NCI-H774 (cell line): ENCODE data around the gene L3MBTL4.

Experiments
- DNase-seq: peaks from one replicate; lab custom pipeline; 2025; lab: John Stamatoyannopoulos, UW

L3MBTL4 gene

DNA sequence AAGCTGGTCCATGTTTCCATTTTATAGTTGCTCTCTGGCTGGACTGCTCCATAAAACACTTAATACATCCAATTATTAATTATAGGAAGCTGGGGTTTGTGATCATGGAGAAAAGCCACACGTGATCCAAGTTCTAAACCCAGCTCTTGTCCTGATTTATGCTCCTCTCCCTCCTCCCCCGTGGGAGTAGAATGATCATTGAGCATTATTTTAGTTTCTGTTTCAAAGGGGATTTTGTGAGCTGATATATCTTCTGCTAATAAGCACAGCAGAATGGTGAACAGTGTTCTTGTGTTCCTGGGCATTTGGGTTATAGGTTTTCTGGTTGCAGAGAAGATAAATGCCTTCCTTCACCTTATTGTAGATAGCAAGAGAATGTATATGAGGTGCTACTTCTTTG, 383.7 kb downstream of the L3MBTL4 start:
- DNase-seq = no peak

DNA sequence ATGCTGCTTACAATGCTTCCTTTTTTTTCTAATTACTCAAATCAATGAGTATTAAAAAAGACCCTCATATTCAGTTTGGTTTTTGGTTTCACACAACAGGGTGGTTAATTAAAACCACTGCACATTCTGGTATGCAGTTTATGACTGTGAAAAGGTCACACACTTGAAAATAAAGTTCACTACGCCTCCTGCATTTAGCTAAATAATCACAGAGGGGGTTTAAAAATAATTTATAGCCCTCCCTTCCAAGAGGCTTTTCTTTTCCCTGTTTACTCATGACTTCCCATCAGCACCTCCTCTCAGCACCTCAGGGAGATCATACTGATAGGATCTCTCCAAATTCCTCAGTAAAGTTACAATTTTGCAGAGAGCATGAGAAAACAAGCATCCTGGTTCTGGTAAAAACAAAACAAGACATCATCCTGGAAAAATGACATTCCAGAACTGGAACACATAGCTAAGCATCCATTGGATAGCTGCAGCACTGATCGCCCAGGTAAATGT, 389.9 kb downstream of the L3MBTL4 start:
- DNase-seq = no peak

GRCh38 chr18:6023551-6023950, 391.2 kb downstream of the L3MBTL4 start:
- no peak for DNase-seq

- DNase-seq = no peak
Observed at GRCh38 chr18:6022845-6023244, 391.9 kb downstream of the L3MBTL4 start.

DNA sequence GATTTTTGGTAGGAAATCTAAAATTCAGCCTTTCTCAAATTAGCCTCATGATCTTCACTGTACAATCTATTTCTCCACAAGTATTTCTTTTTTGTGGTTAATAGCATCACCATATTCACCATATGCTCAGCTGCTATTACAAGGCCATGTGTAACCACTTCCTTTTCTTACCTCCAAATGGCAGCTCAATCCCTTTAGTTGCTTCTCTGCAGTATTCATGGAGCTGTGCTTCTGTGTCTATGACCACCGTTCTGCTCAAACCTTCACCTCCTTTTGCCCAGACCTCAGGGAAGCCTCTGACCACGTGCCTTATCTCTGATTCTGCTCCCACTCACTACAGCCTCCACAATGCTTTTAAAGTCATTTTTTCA, 392.7 kb downstream of the L3MBTL4 start:
- no peak for DNase-seq

DNA sequence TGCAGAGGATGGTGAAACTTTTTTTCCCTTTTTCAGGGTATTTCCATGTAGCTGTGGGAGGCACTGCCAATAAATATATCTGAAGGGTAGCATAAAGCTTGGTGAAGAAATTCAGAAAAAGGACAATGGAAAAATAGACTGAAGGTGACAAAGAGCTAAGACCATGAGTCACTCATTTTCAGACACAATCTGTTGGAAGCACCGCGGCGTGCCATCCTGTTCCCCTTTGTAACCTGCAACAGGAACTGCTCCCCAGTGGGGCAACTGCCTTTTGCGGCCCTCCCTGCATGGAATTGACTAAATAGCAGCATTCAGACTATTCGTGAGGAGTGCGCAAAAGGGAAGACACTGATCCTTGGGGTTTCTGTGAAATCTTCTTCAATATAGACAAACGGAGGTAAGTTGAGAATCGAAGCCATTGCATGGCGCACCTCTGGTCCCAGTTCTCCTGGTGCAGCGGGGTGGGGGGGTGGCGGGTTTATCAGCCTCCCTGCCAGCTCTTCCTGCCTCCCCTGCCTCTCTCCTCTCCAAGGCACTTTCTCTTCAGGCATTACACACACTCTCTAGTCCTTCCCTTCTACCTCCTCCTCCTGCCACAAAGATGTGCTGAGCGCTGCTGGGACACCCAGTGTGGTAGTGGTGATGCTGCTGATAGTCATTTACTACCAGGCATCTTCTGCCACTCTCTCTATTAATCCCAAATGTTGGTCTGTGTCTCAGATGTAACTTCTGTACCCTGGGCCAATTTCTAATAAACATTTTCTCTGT, 393.2 kb downstream of the L3MBTL4 start:
- no peak for DNase-seq

DNA sequence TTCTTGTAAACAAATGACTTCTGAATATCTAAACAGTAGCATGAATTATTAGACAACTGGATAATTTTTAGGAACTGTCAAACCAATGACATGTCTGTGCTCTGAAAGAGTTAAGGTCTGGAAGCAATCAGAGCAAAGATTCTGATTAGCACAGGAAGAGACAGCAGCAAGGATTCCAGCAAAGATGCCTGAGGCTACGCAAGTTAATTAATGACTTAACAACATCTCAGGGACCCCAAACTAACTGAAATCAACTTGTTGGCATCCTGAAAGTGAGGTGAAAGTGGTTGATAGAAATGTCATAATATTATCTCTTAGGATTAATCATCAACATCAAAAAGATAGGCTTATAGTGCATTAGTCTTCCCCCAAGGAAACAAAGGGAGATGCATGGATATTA, 396.0 kb downstream of the L3MBTL4 start:
- DNase-seq = no peak

DNA sequence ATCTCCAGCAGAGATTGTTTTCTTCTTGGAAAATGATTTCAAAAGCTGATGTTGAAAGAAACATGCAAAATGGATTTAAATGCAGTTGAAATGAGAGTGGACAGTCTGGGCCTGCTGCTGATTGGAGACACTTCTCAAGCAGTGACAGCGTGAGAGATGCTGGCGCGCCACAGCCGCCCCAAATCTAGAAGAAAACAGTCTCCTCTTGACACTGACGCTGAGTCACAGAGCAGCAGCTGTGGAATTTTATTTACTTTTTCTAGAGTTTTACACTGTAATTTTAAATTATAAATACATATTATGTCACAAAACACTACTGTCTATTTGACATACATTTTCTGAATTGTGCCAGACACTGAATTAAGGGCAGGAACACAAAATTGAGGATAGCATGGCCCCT, 397.5 kb downstream of the L3MBTL4 start:
- DNase-seq = no peak

DNA sequence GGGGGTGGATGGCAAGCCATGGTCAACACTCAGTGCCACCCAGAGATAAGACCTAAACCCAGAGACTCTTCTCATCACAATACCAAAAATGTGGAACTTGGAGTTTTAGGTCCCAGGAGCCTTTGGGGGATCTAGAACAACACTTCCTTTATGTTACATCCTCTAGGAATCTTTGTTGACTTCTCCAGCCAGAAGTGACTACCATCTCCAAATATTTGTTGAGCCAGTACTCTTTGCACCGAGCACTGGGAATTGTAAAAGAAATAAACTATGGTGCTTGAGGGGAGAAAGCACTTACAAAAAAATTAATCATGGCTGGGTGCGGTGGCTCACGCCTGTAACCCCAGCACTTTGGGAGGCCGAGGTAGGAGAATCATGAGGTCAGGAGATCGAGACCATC, 399.3 kb downstream of the L3MBTL4 start:
- DNase-seq = no peak

- DNase-seq = no peak
Observed at GRCh38 chr18:6013171-6013810, 401.4 kb downstream of the L3MBTL4 start.

DNA sequence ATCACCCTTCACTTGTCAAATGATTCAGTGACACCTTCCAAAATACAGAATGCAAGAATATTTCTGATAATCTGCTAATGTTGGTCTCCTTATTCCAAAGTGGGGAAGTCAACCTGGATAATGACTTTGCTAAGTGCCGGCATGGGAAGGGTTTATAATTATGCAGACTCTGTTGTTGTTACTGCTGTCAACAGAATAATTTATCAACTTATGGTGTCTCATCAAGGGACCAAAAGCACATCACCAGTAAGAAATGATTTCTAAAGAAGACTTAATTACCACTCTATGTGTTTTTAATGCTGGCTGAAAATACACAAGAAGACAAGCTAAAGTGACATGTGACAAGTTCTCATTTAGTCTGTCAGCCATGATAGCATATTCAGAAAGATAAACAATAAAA, 403.8 kb downstream of the L3MBTL4 start:
- DNase-seq = no peak

DNA sequence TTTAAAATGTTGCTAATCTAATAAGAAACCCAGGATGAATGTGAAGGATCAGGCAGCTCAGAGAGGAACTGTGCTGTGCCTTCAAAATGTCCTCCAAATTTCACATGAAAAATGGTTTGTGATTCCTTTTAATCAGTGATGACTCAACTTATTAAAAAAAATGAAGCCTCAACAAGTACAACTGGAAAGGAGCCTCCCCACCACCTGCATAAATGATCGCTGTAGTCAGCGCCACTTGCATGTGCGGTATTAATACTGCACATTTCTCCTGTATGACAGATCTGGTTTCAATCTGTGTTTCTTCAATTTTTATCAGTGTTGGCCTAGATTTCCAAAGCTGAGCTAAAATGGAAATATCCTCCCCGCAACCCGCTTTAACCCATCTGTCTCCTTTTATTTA, 404.4 kb downstream of the L3MBTL4 start:
- DNase-seq = no peak

DNA sequence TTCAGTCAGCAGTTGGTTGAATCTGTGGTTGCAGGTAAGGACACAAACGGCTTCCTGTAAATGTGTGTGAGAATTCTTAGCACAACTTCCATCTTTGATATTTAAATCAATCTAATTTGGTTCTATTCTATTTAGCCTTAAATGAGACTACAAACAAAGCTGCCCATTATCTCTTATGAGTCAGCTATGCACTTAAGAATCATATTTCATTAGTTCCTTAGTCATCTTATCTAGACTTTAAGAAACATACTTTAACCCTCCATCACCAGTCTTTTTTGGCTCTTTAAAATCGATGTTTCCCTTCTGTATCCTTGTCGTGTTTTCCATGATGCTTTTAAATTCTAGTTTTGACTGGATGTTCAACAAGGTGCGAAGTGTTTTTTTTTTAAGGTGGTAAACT, 405.0 kb downstream of the L3MBTL4 start:
- DNase-seq = no peak

DNA sequence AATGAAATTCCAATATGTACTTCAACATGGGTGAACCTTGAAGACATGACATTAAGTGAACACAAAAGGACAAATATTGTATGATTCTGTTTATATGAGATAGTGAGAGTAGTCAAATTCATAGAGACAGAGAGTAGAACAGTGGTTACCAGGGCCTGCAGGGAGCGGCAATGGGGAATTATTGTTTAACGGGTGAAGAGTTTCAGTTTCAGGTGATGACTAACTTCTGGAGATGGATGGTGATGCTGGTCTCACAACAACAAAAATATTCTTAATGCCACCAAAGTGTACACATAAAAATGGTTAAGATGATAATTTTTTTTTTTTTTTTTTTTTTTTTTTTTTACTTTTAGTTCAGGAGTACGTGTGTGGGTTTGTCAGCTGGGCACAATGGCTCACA, 410.0 kb downstream of the L3MBTL4 start:
- no peak for DNase-seq

GRCh38 chr18:6004119-6004518, 410.6 kb downstream of the L3MBTL4 start:
- no peak for DNase-seq

DNA sequence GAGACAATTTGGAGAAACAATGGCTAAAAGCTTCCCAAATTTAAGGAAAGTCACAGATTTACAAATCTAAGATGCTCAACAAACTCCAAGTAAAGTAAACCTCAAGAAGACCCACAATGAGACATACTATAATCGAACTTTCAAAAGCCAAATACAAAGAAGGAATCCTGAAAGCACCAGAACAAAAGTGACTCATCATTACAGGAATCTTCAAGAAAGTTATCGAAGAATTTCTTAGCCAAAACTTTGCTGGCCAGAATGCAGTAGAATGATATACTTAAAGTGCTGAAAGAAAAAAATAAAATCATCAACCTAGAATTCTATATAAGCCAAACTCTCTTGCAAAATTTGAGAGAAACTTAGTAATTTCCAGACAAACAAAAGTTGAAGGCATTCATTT, 412.8 kb downstream of the L3MBTL4 start:
- DNase-seq = no peak

DNA sequence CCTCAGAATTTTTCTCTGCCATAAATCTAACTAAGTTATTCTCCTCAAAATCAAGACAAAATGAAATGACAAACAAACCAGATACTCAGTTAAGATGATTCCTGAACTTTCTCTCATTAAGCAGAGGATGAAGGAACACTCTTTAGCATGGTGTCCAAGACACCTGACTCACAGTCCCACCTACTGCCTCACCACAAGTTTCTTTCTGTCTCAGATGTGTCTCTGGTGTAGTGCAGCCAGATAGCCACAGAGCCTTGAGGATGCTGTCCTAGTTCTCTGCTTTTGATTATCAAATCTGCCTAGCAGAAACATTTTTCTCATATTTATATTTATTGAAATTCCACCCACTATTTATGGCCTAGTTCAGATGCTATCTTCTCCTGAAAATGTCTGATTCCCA, 415.8 kb downstream of the L3MBTL4 start:
- no peak for DNase-seq

DNA sequence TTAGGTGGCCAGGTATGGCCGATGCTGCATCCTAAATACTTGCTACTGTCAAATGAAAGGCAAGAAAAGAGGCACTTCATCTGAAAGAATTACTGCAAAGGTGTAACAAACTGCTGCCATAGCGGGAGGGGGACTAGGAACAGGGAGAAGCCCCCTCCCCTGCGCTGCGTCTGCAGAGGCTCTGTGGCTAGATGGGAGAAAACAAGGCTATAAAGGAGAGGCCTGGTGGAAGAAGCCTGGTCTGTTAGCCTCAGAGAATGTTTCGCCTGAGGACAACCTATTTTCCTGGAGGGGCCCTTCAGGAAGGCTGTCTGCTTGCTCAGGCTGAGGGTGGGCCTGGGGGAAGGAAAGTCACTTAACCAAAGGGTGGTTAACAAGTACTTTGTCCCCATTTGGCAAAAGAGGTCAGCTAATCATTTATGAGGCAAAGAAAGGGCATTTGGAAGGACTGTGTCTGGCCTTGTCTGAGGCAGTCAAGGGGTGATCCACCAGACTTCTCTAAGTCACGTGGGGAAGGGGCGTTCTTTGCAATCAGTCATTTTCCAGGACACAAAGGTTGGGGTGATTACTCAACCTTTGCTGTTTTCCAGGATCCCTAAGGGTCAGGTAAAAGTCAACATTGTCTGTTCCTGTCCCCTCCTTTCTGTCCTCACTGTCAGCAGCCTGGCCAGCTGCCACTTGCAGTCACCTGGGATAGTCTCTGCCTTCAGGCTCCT, 416.4 kb downstream of the L3MBTL4 start:
- DNase-seq = no peak

DNA sequence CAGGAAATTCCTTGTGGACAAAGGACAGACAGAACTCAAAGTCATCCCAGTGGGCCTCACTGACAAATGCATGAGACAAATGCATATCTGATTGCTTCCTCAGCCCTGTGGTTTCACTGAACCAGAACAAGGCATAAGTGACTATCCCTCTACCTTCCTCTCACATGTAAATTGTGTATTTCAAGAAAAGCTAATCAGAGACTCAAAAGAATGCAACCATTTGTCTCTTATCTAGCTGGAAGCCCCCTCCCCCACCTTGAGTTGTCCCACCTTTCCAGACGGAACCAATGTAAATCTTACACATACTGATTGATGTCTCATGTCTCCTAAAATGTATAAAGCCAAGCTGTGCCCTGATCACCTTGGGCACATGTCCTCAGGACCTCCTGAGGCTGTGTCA, 417.4 kb downstream of the L3MBTL4 start:
- DNase-seq = no peak

- no peak for DNase-seq
Observed at GRCh38 chr18:5995626-5996025, 419.1 kb downstream of the L3MBTL4 start.

- no peak for DNase-seq
Observed at GRCh38 chr18:5993938-5994337, 420.8 kb downstream of the L3MBTL4 start.

DNA sequence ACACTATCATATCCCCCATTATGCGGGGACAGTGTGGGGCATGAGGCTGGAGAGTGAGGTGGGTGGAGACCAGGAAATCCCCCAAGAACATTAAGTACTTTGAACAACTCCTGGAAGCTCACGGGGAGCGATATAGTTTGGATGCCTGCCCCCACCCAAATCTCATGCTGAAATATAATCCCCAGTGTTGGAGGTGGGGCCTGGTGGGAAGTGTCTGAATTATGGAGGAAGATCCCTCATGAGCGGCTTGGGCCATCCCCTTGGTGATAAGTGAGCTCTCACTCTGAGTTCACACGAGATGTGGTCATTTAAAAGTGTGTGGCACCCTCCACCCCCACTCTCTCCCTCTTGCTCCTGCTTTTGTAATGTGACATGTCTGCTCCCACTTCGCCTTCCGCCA, 422.3 kb downstream of the L3MBTL4 start:
- no peak for DNase-seq

GRCh38 chr18:5987249-5987648, 427.5 kb downstream of the L3MBTL4 start:
- no peak for DNase-seq
